ENCODE data around the gene EXOC4.

The EXOC4 gene

DNA sequence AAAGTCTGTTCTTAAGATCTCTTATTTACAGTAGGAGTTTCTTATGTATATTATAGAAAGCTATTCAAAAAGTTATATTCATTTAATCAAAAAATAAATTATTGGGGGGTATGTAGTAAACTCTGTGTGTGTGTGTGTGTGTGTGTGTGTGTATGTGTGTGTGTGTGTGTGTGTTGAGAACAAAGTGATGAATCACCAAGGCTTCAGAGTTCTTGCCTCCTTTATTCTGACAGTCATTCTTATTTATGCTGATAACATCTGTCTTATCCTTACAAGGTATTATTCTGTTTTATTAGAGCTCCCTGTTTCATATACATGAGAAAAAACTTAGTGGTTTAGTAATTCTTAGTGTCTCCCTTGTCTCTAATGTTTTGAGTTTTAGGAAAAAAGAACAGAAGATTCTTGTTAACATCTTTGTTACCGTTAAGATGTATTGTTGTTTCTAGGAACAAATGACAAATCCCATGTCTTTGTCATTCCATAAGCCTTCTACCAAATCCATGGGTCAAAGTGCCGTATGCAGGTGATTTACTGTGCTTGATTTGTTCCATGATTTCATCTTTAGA lies 424.0 kb downstream of the EXOC4 start:
- no peak overlapping the region for H3K27ac ChIP-seq
- DNase-seq (ENCODE audit: low spot score) = no peak
- ChIA-PET POLR2A (ENCODE audit: low non-redundant PET) (no interaction called here), CTCF (no interaction called here)
- TF ChIP-seq, protein P1, sequence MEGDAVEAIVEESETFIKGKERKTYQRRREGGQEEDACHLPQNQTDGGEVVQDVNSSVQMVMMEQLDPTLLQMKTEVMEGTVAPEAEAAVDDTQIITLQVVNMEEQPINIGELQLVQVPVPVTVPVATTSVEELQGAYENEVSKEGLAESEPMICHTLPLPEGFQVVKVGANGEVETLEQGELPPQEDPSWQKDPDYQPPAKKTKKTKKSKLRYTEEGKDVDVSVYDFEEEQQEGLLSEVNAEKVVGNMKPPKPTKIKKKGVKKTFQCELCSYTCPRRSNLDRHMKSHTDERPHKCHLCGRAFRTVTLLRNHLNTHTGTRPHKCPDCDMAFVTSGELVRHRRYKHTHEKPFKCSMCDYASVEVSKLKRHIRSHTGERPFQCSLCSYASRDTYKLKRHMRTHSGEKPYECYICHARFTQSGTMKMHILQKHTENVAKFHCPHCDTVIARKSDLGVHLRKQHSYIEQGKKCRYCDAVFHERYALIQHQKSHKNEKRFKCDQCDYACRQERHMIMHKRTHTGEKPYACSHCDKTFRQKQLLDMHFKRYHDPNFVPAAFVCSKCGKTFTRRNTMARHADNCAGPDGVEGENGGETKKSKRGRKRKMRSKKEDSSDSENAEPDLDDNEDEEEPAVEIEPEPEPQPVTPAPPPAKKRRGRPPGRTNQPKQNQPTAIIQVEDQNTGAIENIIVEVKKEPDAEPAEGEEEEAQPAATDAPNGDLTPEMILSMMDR (conservative IDR thresholded peaks at IDR 0.05; ENCODE audit: low read depth) = no peak

DNA sequence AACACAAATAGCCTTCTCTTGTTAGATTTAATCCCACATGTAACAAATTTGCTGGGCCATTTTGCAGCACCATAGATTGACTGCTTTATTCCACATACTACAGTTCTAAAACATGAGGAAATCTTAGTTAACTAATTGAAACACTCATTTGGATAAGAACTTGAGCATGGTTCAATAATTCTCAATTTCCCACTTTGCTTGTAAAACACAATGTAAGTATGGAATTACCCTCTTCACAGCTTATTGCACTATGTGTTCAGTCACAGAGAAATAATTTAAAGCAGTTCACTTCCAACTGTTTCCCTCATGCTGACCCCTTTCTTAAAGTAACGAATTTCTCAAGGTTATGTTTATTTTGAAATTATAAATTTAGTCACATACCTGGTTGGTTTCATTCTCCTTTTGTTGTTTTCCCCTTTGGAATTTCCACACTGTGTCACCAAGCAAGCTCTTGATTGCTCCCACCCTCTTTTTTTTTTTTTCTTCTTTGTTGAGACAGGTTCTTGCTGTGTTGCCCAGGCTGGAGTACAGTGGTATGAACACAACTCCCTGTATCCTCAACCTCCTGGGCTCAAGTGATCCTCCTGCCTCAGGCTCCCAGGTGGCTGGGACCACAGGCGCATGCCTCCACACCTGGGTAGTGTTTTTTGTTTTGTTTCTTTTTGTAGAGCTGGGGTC lies 425.4 kb downstream of the EXOC4 start:
- DNase-seq (ENCODE audit: low spot score) = no peak
- H3K27ac ChIP-seq = no peak overlapping the region
- POLR2A ChIA-PET (ENCODE audit: low non-redundant PET) = no interaction called here
- TF ChIP-seq, protein P1 (conservative IDR thresholded peaks at IDR 0.05; ENCODE audit: low read depth) = no peak
- CTCF ChIA-PET = interaction anchor here (0.5 kb wide), 1 partner anchor 13 kb away, joined by 3 read pairs; no protein-coding TSS in a partner anchor

DNA sequence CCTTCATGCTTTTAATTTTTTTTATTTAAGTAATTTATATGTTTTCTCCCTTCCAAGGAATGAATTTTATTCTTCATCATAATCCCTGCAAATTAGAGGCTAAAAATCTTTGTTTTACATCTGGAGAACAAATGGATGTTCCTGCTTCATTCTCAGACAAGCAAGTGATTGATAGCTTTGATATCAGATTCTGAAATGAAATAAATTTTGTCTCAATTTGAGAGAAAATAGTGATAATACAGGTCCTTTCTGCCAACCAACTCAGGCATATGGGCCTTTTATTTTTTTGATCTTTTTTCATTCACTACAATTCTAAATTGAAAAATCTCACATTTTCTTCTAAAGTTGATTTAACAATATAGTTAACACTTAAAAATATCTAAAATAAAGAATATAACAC lies 427.1 kb downstream of the EXOC4 start:
- TF ChIP-seq, protein P1 (conservative IDR thresholded peaks at IDR 0.05; ENCODE audit: low read depth) = no peak
- CTCF ChIA-PET = no interaction called here
- POLR2A ChIA-PET (ENCODE audit: low non-redundant PET) = no interaction called here
- DNase-seq (ENCODE audit: low spot score) = no peak
- H3K27ac ChIP-seq = no peak overlapping the region

DNA sequence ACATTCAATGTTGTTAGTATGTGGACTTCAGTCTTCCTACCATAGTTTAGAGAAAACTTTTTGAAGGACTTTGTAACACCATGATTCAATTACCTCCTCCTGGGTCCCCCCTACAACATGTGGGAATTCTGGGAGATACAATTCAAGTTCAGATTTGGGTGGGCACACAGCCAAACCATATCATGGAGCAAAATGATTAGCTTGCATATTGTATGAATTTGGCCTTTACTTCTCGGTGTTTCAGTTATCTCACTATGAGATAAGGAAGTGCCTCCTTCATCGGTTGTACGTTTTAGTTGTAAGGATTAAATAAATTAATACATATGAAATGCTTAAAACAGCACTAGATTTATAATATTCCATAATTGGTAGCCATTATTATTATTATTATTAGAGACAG lies 428.7 kb downstream of the EXOC4 start:
- no peak for DNase-seq (ENCODE audit: low spot score)
- TF ChIP-seq, protein P1 (conservative IDR thresholded peaks at IDR 0.05; ENCODE audit: low read depth) = no peak
- no peak overlapping the region for H3K27ac ChIP-seq
- ChIA-PET CTCF (interaction anchor here (0.9 kb wide), 1 partner anchor 200 kb away, joined by 4 read pairs; no protein-coding TSS in a partner anchor), POLR2A (ENCODE audit: low non-redundant PET) (no interaction called here)

DNA sequence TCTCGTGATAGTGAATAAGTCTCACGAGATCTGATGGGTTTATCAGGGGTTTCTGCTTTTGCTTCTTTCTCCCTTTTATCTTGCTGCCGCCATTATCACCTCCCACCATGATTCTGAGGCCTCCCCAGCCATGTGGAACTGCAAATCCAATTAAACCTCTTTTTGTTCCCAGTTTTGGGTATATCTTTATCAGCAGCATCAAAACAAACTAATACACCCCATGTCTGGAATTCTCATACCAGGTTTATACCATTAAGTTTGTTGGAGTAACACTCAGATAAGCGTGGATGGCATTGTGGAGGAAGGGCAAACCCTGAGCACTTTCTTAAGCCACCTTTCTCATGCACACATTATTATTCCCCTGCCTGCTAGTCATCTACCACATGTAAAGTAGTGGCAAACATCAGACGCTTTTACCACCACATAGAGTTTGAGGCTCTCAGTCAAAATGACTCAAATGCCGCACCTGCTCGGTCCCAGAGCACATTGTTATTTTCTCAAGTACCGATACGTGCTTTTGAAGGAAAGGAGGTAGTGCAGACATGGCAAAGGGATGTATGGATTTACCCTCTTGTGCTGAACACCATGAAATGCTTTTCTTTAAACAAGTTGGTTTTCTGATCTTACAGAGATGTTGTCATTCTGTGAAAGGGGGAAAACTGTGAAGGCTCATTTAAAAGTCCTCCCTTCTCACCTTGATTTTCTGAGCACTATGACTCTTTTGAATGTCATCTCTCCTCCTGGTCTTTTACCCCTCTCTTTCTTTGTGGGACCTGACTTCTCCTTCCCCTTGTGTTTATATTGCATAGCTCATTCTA lies 429.7 kb downstream of the EXOC4 start:
- CTCF ChIA-PET = no interaction called here
- POLR2A ChIA-PET (ENCODE audit: low non-redundant PET) = no interaction called here
- no peak for DNase-seq (ENCODE audit: low spot score)
- TF ChIP-seq, protein P1 (conservative IDR thresholded peaks at IDR 0.05; ENCODE audit: low read depth) = no peak
- H3K27ac ChIP-seq = no peak overlapping the region

DNA sequence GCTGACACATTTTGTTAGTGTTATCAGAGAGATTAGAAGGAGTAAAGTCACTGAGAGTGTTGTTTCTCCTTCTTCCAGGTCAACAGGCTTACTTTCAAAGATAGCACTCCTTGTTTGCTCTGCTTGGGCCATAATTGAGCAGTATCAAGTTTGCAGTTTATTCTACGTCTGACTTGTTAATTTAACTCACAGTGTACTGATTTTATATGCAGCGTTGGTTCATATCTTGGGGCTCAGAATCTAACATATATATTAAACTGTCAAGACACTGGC lies 430.2 kb downstream of the EXOC4 start:
- no peak overlapping the region for H3K27ac ChIP-seq
- no peak for DNase-seq (ENCODE audit: low spot score)
- POLR2A ChIA-PET (ENCODE audit: low non-redundant PET) = no interaction called here
- TF ChIP-seq, protein P1 (conservative IDR thresholded peaks at IDR 0.05; ENCODE audit: low read depth) = no peak
- CTCF ChIA-PET = no interaction called here

Measured in RWPE1 (cell line).